ENCODE data around the gene ZSCAN12. TPM values are rescaled to one million over a fixed set of nuclear protein-coding genes. Genes with fewer than 3 reads are reported as not detected.

The ZSCAN12 gene
- total and polyA plus RNA-seq, 11 donors: 0.99 to 4.0 (median 2.7) TPM

DNA sequence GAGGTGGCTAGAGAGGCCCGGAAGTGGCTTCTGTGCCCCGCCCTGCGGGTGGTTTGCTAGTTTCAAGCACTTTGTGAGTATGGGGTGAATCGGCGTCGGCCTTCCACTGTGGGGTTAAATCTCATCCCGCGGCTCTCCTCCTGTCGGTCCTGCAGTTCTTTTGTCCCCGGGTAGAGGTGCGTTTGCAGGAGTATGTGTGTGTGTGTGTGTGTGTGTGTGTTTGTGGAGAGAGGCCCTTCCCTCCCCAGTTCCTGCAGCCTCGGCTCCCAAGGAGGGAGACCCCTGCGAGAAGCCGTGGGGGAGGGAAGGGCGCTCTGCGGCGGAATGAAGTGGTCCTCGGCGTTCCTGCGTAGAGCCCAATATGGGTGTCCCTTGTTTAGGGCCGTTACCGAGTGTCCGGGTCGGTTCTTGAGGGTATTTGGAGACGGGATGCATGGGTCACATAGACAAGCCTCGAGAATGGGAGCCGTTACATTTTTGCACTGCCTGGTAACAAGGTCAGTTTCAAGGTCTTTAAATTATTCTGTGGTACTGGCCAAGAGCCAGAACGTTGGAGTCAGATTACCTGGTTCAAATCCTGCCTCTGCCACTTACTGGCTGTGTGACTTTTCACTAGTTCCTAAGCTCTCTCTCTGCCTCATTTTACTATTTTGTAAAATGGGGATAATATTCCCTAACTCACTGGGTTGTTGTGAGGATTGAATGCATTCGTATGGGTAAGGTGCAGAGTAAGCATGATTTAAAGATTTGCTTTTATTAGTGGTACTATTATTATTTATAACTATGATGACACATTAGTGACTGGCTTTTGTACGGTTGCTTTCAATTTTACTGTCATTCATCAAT lies 49.4 kb downstream of the ZSCAN12 start, which contains the start of gene ZKSCAN3:
Gene ZKSCAN3 (plus strand): TSS at position 56 of the 846 bp plus-strand sequence. CDS start 9,640 bp downstream, outside the sequence.
- intact Hi-C loops (cut with DNase I): loop anchor here in 6 of 10 donors (5.0 to 10.0 kb wide), 5 partner anchors 68 to 1165 kb away; partner anchors contain the start of genes NKAPL (in 2 of the 6), ZKSCAN4 (in 2 of the 6) and PGBD1 (in 1 of the 6)
- no peaks in the 10 kb centered on the region for H3K36me3 ChIP-seq
- peak; percentile 84 to 96 (median 96) for ATAC-seq
- H3K27me3 ChIP-seq: no peaks in the 10 kb centered on the region
- DNase-seq: peak; percentile 80 to 91 (median 88)
- H3K4me3 ChIP-seq: peak within 1 kb of the TSS; percentile 38 to 89 (median 71)
- 1 to 2% (median 2%) methylated on average over 27 to 30 of the region's 30 CpGs for WGBS, 4 donors
- TF ChIP-seq POLR2A (IDR thresholded peaks at IDR 0.05): peak in 1 of 2 donors; percentile 28
- TF ChIP-seq, protein P1, sequence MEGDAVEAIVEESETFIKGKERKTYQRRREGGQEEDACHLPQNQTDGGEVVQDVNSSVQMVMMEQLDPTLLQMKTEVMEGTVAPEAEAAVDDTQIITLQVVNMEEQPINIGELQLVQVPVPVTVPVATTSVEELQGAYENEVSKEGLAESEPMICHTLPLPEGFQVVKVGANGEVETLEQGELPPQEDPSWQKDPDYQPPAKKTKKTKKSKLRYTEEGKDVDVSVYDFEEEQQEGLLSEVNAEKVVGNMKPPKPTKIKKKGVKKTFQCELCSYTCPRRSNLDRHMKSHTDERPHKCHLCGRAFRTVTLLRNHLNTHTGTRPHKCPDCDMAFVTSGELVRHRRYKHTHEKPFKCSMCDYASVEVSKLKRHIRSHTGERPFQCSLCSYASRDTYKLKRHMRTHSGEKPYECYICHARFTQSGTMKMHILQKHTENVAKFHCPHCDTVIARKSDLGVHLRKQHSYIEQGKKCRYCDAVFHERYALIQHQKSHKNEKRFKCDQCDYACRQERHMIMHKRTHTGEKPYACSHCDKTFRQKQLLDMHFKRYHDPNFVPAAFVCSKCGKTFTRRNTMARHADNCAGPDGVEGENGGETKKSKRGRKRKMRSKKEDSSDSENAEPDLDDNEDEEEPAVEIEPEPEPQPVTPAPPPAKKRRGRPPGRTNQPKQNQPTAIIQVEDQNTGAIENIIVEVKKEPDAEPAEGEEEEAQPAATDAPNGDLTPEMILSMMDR (IDR thresholded peaks at IDR 0.05): no peak
- H3K9me3 ChIP-seq: no peaks in the 10 kb centered on the region
- H3K27ac ChIP-seq: peak within 1 kb of the TSS; percentile 12 to 84 (median 78)
- peaks cover 0 to 42% (median 25%) of the 10 kb centered on the region in 12 donors for H3K4me1 ChIP-seq

DNA sequence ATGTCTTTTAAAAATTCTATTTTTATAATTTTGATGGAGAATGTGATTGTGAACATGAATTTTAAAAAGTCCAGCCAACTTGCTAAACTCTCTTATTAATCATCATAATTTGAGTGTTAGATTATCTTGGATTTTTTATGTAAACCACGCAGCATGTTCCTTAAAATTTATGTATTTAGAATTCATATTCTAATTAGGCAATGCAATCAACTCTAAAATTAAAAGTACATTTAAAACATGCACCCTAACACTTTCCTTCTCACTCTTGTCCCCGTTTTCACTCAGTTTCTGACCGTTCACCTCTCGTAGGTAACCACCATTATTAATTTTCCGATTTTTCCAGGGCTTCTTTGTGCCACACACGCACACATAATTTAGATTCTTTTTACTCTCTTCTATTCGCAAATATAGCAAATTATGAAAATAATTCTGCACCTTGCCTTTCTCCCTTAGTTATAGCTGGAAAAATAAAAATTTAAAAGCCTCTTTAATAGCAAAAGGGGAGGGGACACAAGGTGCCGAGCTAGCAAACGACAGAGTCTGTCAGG lies 50.1 kb downstream of the ZSCAN12 start:
- DNase-seq (no peak), ATAC-seq (no peak)
- intact Hi-C loops (cut with DNase I): no loop called here
- Histone ChIP-seq H3K27ac (peak overlapping the region; percentile 12 to 84 (median 78)), H3K4me1 (peaks cover 0 to 35% (median 18%) of the 10 kb centered on the region in 12 donors), H3K9me3 (no peaks in the 10 kb centered on the region), H3K36me3 (no peaks in the 10 kb centered on the region), H3K27me3 (no peaks in the 10 kb centered on the region), H3K4me3 (peak overlapping the region; percentile 38 to 89 (median 71))
- TF ChIP-seq, protein P1 (IDR thresholded peaks at IDR 0.05): no peak
- TF ChIP-seq POLR2A (IDR thresholded peaks at IDR 0.05): no peak
- 1 to 4% (median 2%) methylated on average over 9 of the region's 9 CpGs for WGBS, 4 donors

DNA sequence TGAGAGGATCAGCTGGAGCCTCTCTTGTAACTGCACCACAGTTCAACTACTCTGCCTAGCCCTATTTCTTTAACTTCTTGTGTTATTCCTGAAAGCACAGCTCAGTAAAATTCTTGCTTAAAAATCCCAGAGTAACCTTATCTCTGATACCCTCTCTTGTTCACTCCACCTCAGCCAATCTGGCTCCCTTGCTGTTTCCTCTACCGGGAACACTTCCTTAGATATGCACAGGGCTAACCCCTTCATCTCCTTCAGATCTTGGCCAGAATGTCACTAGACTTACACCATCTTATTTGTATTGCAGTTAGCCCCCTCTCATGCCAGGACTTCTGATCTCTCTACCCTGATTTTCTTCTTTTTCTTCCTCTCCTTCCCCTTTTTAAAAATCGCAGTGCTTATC lies 52.4 kb downstream of the ZSCAN12 start:
- 17 to 29% (median 22%) methylated on average over 2 of the region's 2 CpGs for WGBS, 4 donors
- TF ChIP-seq, protein P1 (IDR thresholded peaks at IDR 0.05): no peak
- no peak for TF ChIP-seq POLR2A (IDR thresholded peaks at IDR 0.05)
- peaks cover 0 to 22% (median 15%) of the 10 kb centered on the region in 12 donors for H3K4me1 ChIP-seq
- no peak for DNase-seq
- H3K9me3 ChIP-seq: no peaks in the 10 kb centered on the region
- no peaks in the 10 kb centered on the region for H3K36me3 ChIP-seq
- no peak overlapping the region for H3K27ac ChIP-seq
- no peak for ATAC-seq
- intact Hi-C loops (cut with DNase I): no loop called here
- H3K27me3 ChIP-seq: no peaks in the 10 kb centered on the region
- H3K4me3 ChIP-seq: no peak overlapping the region

DNA sequence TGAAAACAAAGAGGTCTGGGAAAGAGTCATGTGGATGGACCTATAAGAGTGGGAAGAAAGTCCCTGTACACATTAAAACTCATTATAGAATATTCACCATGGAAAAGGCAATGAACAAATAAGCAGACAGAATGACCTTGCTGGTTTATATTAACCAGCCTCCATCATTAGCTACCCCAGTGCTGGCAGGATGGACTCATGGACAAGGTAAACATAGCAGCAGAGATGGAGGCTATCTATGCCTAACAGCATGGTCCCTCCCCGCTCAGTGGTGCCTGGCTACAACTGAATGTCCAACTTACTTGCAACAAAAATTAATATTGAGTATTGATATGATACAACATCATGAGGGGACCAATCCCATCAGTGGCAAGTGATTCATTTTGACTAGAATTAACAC lies 54.3 kb downstream of the ZSCAN12 start:
- ATAC-seq (no peak), DNase-seq (no peak)
- Histone ChIP-seq H3K27ac (no peak overlapping the region), H3K4me3 (no peak overlapping the region), H3K36me3 (no peaks in the 10 kb centered on the region), H3K27me3 (no peaks in the 10 kb centered on the region), H3K4me1 (peaks cover 0 to 5% (median 1%) of the 10 kb centered on the region in 12 donors), H3K9me3 (peaks cover 0 to 7% (median 0%) of the 10 kb centered on the region in 12 donors)
- intact Hi-C loops (cut with DNase I): no loop called here
- TF ChIP-seq POLR2A (IDR thresholded peaks at IDR 0.05): no peak
- TF ChIP-seq, protein P1 (IDR thresholded peaks at IDR 0.05): no peak
- WGBS, 4 donors: 92 to 96% (median 94%) methylated on average over 1 of the region's 1 CpG
